ENCODE data around the gene ZNF892. TPM values are rescaled to one million over a fixed set of nuclear protein-coding genes. Genes with fewer than 3 reads are reported as not detected.
"Not testable (repeated sequence)": the region's sequence is repeated elsewhere in the genome, so short reads cannot be mapped to it uniquely, and the experiment has no call there.

The ZNF892 gene
- total RNA-seq, 1 donor from 2014 or later = 3.6 TPM

DNA sequence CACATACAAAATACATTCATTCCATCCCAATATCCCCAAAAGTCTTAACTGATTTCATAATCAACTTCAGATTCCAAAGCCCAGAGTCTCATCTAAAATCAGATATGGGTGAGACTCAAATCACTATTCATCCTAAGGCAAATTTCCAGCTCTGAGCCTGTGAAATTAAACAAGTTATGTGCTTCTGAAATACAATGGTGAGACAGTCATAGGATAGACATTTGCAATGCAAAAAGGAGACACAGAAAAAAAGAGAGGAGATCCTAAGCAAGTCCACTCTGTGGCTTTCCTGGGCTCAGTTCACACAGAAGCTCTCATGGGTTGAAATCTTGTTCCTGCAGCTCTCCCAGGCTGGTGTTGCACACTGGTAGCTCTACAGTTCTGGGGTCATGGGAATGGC lies 18.3 kb downstream of the ZNF892 start:
- no peak for DNase-seq (ENCODE audit: low spot score)

DNA sequence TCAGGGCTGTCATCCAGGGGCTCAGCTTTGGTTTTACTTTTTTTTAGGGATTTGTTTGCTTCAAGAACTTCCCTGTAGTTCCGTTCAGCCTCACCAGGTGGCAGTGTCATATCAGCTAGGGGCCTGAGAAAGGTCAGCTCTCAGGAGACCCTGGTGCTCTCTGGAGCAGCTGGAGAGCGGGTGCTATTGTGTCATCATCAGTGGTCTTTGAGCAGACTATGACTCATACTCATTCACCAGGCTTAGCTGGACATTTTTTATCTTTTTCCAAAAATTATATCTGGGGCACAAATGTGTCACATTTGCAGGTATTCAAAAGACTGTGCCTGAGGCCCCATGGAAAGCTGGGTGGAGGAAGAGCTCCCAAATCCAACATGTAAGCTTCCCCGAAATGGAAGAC lies 24.4 kb downstream of the ZNF892 start:
- DNase-seq (ENCODE audit: low spot score) = no peak

DNA sequence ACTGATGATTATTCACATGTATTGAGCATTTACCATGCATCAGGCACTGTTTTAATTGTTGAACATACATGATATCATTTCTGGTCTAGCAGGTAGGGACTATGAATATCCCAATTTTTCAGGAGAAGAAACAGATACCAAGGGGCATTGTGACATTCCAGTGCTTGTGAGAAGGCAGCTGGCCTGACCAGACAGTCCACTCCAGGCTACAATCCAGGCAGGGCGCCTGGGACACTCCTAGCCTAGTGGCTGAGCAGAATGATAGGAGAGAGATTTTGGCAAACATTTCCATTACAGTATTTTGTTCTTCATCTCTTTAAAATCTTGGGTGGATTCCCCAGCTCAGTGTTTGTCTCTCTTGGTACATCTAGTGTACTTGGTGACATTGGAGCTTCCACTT lies 24.9 kb downstream of the ZNF892 start:
- DNase-seq (ENCODE audit: low spot score) = no peak

DNA sequence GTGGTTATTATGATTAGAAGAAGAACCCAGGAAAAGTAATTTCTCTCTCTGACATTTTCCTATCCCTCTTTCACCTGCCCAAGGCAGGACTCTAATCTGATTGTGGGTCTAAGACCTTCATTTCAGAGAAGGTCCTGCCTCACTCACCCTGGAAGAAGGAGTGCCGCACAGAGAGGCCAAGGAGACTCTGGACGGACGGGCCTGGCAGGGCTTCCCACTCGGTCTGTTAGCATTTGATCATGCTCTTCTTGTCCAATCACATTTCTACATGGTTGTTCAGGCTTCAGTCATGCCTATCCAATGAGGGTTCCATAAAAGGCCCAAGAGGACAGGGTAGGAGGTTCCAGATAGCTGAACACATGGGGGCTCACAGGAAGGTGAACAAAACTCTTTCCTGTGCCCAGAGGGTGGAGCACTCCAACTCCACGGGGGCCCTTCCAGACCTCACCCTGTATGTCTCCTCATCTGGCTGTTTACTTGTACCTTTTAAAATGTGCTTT lies 27.0 kb downstream of the ZNF892 start:
- no peak for DNase-seq (ENCODE audit: low spot score)

DNA sequence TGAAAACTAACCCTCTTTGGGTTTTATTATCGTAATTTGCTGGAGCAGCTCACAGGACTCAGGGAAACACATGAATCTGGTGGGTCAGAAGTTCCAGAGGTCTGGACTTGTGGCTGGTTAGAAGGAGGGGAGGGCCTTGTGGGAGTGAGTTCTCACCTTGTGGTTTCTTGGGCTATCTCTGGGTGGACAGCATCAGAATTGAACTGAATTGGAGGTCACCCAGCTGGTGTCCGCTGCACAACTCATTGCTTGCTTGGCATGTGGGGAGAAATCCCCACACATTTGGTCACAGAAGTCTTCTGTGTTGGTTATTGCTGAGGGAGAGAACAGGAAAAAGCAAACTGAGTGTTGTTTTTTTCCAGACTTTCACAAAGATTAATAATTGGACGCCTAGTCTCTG lies 27.5 kb downstream of the ZNF892 start:
- DNase-seq (ENCODE audit: low spot score) = no peak

DNA sequence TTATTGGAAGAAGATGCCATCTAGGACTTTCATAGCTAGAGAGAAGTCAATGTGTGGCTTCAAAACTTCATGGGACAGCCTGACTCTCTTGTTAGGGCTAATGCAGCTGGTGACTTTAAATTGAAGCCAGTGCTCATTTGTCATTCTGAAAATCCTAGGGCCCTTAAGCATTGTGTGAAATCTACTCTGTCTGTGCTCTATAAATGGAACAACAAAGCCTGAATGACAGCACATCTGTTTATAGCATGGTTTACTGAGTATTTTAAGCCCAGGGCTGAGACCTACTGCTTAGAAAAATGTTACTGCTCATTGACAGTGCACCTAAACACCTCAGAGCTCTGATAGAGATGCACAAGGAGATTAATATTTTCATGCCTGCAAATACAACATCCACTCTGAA lies 30.8 kb downstream of the ZNF892 start:
- no peak for DNase-seq (ENCODE audit: low spot score)

DNA sequence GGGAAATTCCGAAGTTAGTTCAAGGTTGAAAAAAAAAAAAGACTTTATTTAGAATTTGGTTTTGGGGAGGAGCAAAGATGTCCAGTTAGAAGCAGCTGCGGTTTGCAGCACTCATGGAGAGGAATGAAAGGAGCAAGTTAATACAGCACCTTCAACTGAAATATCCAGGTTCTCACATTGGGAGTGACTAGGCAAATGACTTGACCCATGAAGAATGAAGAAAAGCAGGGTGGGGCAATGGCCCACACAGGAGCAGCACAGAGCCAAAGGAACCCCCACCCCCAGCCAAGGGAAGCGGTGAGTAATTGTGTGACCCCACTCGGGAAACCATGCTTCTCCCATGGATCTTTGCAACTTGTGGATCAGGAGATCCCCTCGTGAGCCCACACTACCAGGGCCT lies 32.8 kb downstream of the ZNF892 start:
- no peak for DNase-seq (ENCODE audit: low spot score)

DNA sequence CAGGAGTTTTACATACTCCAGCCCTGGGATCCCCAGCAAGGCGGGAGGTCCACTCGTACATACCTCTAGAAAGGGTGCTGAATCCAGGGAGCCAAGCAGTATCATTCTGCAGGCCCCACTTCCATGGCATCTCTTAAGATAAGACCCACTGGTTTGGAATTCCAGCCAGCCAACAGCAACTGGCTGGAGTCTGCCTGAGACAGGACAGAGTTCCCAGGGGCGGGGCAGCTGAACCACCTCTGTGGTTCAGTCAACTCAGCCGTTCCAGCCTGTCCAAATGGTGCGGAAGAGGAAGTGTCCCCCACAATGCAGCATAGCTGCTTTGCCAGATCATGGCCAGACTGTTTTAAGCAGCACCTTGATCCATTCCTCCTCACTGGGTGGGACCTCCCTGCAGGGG lies 33.2 kb downstream of the ZNF892 start:
- no peak for DNase-seq (ENCODE audit: low spot score)

DNA sequence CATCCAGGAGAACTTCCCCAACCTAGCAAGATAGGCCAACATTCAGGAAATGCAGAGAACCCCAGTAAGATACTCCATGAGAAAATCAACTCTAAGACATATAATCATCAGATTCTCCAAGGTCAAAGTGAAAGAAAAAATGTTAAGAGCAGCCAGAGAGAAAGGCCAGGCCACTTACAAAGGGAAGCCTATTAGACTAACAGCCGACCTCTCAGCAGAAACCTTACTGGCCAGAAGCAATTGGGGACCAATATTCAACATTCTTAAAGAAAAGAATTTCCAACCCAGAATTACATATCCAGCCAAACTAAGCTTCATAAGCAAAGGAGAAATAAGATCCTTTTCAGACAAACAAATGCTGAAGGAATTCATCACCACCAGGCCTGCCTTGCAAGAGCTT lies 34.8 kb downstream of the ZNF892 start:
- DNase-seq (ENCODE audit: low spot score) = not testable (repeated sequence)

Other genes with a start within 250 kb of the ZNF892 start
- not detected for gene MAL, start 181.8 kb upstream of the ZNF892 start, total RNA-seq
- gene MRPS5, start 85.7 kb upstream of the ZNF892 start, total RNA-seq = 43.4 TPM
- 11.7 TPM for gene ZNF514, start 47.7 kb upstream of the ZNF892 start, total RNA-seq
- 2.6 TPM for gene ZNF2, start 41.7 kb upstream of the ZNF892 start, total RNA-seq
- 0.39 TPM for gene PROM2, start 66.9 kb downstream of the ZNF892 start, total RNA-seq
- 3.8 TPM for gene KCNIP3, start 89.8 kb downstream of the ZNF892 start, total RNA-seq
- gene FAHD2A, start 195.2 kb downstream of the ZNF892 start, total RNA-seq = 18.5 TPM

Data from mesenteric fat pad (tissue), 1 donor.